HepG2 (cell line): ENCODE results near the gene ZNF189. TPM values are rescaled to one million over a fixed set of nuclear protein-coding genes. Genes with fewer than 3 reads are reported as not detected.

ENCODE experiments used
- ATM ChIP-seq: fragments of 450-650 bp; IDR thresholded peaks from 2 replicates; pipeline ENCODE4 v1.7.1; 2017; ENCODE audit warnings: mild to moderate bottlenecking, borderline replicate concordance
- EHMT2 ChIP-seq: fragments of 200-600 bp; sonication (generic); IDR thresholded peaks from 2 replicates; pipeline ENCODE4 v1.7.0; 2017; ENCODE audit warnings: antibody characterized with exemption, low read depth, low read length, borderline replicate concordance
- JUN ChIP-seq: sonication (generic); formaldehyde crosslinking; IDR thresholded peaks from 2 replicates; pipeline ENCODE4 v1.4.0; 2020; ENCODE audit warnings: mild to moderate bottlenecking, missing genetic modification reagents
- MIXL1 ChIP-seq: IDR thresholded peaks from 2 replicates; pipeline ENCODE4 v1.6.1; 2016
- ZFY ChIP-seq: sonication (generic); formaldehyde crosslinking; IDR thresholded peaks from 2 replicates; pipeline ENCODE4 v1.4.0; 2020; ENCODE audit warnings: missing genetic modification reagents
- ZNF253 ChIP-seq: sonication (generic); formaldehyde crosslinking; IDR thresholded peaks from 2 replicates; pipeline ENCODE4 v1.8.0; 2022; ENCODE audit warnings: mild to moderate bottlenecking, missing genetic modification reagents, borderline replicate concordance
- ZNF317 ChIP-seq: sonication (generic); formaldehyde crosslinking; IDR thresholded peaks from 2 replicates; pipeline ENCODE4 v1.5.0; 2020; ENCODE audit warnings: mild to moderate bottlenecking, missing genetic modification reagents
- ZNF569 ChIP-seq: sonication (generic); formaldehyde crosslinking; IDR thresholded peaks from 2 replicates; pipeline ENCODE4 v1.5.0; 2020; ENCODE audit warnings: mild to moderate bottlenecking, missing genetic modification reagents, moderate library complexity, borderline replicate concordance
- ZNF644 ChIP-seq: IDR thresholded peaks from 2 replicates; pipeline ENCODE4 v1.6.1; 2016; ENCODE audit warnings: low read depth
- ZNF777 ChIP-seq: sonication (generic); formaldehyde crosslinking; IDR thresholded peaks from 2 replicates; pipeline ENCODE4 v1.4.0; 2020; ENCODE audit warnings: missing genetic modification reagents
- ZNF878 ChIP-seq: sonication (generic); formaldehyde crosslinking; IDR thresholded peaks from 2 replicates; pipeline ENCODE4 v1.8.1; 2023; ENCODE audit warnings: mild to moderate bottlenecking, missing genetic modification reagents, moderate library complexity
- polyA plus RNA-seq, 8 experiments: library from polyadenylated mRNA; depleted of rRNA in 3 of 8; stranded (reverse) in 7 of 8; unstranded in 1 of 8; fragments of >200 nt; fragmentation: Illumina TruSeq in 4 of 8; extraction: Trizol in 4 of 8; gene quantifications; 2 replicates each; pipeline versions ENCODE4 v1.2.1 to v1.2.3, GENCODE V29; 2011 to 2016; ENCODE audit warnings: low read depth in 4 of 8, missing spikeins in 1 of 8, mixed read lengths in 1 of 8; ENCODE audit not compliant: insufficient read depth in 1 of 8
- total RNA-seq, 5 experiments: library from RNA; depleted of rRNA; stranded (reverse); fragments of >200 nt; fragmentation: Illumina TruSeq; extraction: Trizol; gene quantifications; 2 replicates each; pipeline ENCODE4 v1.2.3, GENCODE V29; 2016; ENCODE audit warnings: low read depth in 1 of 5
- TF ChIP-seq, protein P1 (sequence below): sonication (generic); formaldehyde crosslinking; IDR thresholded peaks from 2 replicates; pipeline ENCODE4 v1.8.0; 2022; ENCODE audit warnings: mild to moderate bottlenecking, missing genetic modification reagents, borderline replicate concordance
- TF ChIP-seq, protein P2 (sequence below): IDR thresholded peaks from 2 replicates; pipeline ENCODE4 v1.6.1; 2016
- TF ChIP-seq, protein P3 (sequence below): IDR thresholded peaks from 2 replicates; pipeline ENCODE4 v1.6.1; 2016; ENCODE audit warnings: low read depth
- TF ChIP-seq, protein P4 (sequence below): sonication (generic); formaldehyde crosslinking; IDR thresholded peaks from 2 replicates; pipeline ENCODE4 v1.4.0; 2020; ENCODE audit warnings: mild to moderate bottlenecking, missing genetic modification reagents

The ZNF189 gene
- total and polyA plus RNA-seq, 2 of the 13 experiments (the other 11 are each of a cell fraction or from before 2014, with no cell fraction given), result 8.4 to 50.0 TPM

DNA sequence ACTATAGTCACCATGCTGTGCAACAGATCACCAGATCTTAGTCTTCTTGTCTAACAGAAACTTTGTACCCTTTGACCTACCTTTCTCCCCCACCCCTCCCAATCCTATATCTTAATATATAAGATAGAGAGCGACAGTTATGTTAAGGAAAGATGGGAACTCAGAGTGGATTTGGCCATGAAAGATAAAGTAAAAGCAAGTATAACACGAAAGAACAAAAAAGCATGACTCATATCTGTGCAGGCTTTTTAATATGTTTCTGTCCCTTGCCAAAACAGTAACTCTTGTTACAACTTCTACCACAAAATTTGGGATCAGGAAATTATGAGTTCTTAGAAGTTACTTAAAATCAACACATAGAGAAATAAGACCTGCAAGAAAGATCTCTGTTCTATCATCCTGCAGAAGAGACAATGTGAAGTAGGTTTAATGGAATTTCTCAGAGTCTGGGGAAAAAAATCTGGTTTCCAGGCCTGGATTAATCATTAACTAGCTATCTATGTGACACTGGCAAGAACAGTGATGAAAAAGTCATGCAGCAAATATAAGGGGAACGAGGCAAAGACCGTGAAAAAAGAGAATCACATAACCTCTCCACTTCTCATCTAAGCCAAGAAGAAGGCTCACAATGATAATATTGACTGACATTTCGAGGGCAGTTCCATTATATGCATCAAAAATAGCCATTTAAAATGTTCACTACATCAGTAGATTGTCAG lies 32.5 kb upstream of the ZNF189 start (continued):
- TF ChIP-seq, protein P1, sequence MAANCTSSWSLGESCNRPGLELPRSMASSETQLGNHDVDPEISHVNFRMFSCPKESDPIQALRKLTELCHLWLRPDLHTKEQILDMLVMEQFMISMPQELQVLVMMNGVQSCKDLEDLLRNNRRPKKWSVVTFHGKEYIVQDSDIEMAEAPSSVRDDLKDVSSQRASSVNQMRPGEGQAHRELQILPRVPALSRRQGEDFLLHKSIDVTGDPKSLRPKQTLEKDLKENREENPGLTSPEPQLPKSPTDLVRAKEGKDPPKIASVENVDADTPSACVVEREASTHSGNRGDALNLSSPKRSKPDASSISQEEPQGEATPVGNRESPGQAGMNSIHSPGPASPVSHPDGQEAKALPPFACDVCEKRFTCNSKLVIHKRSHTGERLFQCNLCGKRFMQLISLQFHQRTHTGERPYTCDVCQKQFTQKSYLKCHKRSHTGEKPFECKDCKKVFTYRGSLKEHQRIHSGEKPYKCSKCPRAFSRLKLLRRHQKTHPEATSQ (CRISPR knock-in tag), result no peak; the same call in 1 of the 2 replicates
- no peak for TF ChIP-seq EHMT2
- TF ChIP-seq ZNF878, result peak; percentile 69; the same call in 1 of the 2 replicates
- no peak for TF ChIP-seq ATM
- TF ChIP-seq ZNF777 (CRISPR knock-in tag), result no peak
- TF ChIP-seq ZFY (CRISPR knock-in tag), result no peak; the same call in 1 of the 2 replicates
- TF ChIP-seq, protein P2, sequence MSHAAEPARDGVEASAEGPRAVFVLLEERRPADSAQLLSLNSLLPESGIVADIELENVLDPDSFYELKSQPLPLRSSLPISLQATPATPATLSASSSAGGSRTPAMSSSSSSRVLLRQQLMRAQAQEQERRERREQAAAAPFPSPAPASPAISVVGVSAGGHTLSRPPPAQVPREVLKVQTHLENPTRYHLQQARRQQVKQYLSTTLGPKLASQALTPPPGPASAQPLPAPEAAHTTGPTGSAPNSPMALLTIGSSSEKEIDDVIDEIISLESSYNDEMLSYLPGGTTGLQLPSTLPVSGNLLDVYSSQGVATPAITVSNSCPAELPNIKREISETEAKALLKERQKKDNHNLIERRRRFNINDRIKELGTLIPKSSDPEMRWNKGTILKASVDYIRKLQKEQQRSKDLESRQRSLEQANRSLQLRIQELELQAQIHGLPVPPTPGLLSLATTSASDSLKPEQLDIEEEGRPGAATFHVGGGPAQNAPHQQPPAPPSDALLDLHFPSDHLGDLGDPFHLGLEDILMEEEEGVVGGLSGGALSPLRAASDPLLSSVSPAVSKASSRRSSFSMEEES (CRISPR knock-in tag), result peak; percentile 45; the same call in 1 of the 2 replicates
- TF ChIP-seq ZNF317 (CRISPR knock-in tag), result 0 out of 2 replicates have a peak, but pooled peaks have one; percentile 25
- TF ChIP-seq, protein P3, sequence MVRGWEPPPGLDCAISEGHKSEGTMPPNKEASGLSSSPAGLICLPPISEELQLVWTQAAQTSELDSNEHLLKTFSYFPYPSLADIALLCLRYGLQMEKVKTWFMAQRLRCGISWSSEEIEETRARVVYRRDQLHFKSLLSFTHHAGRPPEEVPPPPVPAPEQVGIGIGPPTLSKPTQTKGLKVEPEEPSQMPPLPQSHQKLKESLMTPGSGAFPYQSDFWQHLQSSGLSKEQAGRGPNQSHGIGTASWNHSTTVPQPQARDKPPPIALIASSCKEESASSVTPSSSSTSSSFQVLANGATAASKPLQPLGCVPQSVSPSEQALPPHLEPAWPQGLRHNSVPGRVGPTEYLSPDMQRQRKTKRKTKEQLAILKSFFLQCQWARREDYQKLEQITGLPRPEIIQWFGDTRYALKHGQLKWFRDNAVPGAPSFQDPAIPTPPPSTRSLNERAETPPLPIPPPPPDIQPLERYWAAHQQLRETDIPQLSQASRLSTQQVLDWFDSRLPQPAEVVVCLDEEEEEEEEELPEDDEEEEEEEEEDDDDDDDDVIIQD (CRISPR knock-in tag), result peak; percentile 87
- peak; percentile 47; the same call in 1 of the 2 replicates for TF ChIP-seq MIXL1 (CRISPR knock-in tag)
- TF ChIP-seq ZNF253 (CRISPR knock-in tag), result no peak
- peak; percentile 31; the same call in 1 of the 2 replicates for TF ChIP-seq ZNF644 (CRISPR knock-in tag)
- TF ChIP-seq, protein P4, sequence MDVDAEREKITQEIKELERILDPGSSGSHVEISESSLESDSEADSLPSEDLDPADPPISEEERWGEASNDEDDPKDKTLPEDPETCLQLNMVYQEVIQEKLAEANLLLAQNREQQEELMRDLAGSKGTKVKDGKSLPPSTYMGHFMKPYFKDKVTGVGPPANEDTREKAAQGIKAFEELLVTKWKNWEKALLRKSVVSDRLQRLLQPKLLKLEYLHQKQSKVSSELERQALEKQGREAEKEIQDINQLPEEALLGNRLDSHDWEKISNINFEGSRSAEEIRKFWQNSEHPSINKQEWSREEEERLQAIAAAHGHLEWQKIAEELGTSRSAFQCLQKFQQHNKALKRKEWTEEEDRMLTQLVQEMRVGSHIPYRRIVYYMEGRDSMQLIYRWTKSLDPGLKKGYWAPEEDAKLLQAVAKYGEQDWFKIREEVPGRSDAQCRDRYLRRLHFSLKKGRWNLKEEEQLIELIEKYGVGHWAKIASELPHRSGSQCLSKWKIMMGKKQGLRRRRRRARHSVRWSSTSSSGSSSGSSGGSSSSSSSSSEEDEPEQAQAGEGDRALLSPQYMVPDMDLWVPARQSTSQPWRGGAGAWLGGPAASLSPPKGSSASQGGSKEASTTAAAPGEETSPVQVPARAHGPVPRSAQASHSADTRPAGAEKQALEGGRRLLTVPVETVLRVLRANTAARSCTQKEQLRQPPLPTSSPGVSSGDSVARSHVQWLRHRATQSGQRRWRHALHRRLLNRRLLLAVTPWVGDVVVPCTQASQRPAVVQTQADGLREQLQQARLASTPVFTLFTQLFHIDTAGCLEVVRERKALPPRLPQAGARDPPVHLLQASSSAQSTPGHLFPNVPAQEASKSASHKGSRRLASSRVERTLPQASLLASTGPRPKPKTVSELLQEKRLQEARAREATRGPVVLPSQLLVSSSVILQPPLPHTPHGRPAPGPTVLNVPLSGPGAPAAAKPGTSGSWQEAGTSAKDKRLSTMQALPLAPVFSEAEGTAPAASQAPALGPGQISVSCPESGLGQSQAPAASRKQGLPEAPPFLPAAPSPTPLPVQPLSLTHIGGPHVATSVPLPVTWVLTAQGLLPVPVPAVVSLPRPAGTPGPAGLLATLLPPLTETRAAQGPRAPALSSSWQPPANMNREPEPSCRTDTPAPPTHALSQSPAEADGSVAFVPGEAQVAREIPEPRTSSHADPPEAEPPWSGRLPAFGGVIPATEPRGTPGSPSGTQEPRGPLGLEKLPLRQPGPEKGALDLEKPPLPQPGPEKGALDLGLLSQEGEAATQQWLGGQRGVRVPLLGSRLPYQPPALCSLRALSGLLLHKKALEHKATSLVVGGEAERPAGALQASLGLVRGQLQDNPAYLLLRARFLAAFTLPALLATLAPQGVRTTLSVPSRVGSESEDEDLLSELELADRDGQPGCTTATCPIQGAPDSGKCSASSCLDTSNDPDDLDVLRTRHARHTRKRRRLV (CRISPR knock-in tag), result no peak
- 0 out of 2 replicates have a peak, but pooled peaks have one; percentile 21 for TF ChIP-seq JUN (CRISPR knock-in tag)
- no peak for TF ChIP-seq ZNF569 (CRISPR knock-in tag)
